ENCODE measurements around the gene TMEM61.

- TF ChIP-seq CTCF (IDR thresholded peaks at IDR 0.05) = no peak
- TF ChIP-seq POLR2AphosphoS5 (IDR thresholded peaks at IDR 0.05) = no peak
- no peak for TF ChIP-seq POLR2A (IDR thresholded peaks at IDR 0.05)
Measured at GRCh38 chr1:54996869-54997710, 16.7 kb downstream of the TMEM61 start.

Data from breast epithelium (tissue), 3 donors.